ENCODE results near the gene NAPA. TPM values are rescaled to one million over a fixed set of nuclear protein-coding genes. Genes with fewer than 3 reads are reported as not detected.

Gene NAPA
- polyA plus RNA-seq, 3 donors = 77.5 to 135 (median 111) TPM

GRCh38 chr19:47508721-47509120 is 6.1 kb downstream of the NAPA start:
- Histone ChIP-seq H4K20me1 (ENCODE audit: insufficient read depth, low read length) (peaks cover 99% of the 10 kb centered on the region), H3K9ac (ENCODE audit: insufficient read depth, low read length, poor library complexity, severe bottlenecking) (no peak overlapping the region), H3K9me3 (replicated peaks in 1 of 2; ENCODE audit: control insufficient read depth in 1 of 2, insufficient read depth in 1 of 2, low read length in 2 of 2) (no peaks in the 10 kb centered on the region), H3K4me3 (replicated peaks in 1 of 3; ENCODE audit: low read depth in 2 of 3, low read length in 3 of 3) (no peak overlapping the region), H2AFZ (ENCODE audit: insufficient read depth, low read depth, low read length, poor library complexity, severe bottlenecking) (no peak overlapping the region), H3K79me2 (ENCODE audit: insufficient read depth, low read length) (peaks cover 94% of the 10 kb centered on the region), H3K27ac (ENCODE audit: low read depth in 1 of 2, low read length in 2 of 2) (peak overlapping the region in 1 of 2 donors; percentile 48), H3K27me3 (ENCODE audit: control insufficient read depth in 2 of 2, insufficient read depth in 2 of 2, low read length in 2 of 2) (no peaks in the 10 kb centered on the region), H3K4me2 (replicated peaks; ENCODE audit: extremely low read depth, low read length, poor library complexity, severe bottlenecking) (no peak overlapping the region), H3K4me1 (ENCODE audit: control insufficient read depth in 1 of 2, insufficient read depth in 2 of 2, low read length in 2 of 2) (peaks cover 18% of the 10 kb centered on the region in 2 donors), H3K36me3 (replicated peaks in 1 of 2; ENCODE audit: control insufficient read depth in 1 of 2, insufficient read depth in 2 of 2, low read length in 2 of 2) (peaks cover 22 to 69% of the 10 kb centered on the region in 2 donors)
- WGBS (ENCODE audit: insufficient coverage) = 95% methylated on average over 2 of the region's 5 CpGs
- Mint-ChIP-seq H3K4me1 (peaks cover 34% of the 10 kb centered on the region), H3K9me3 (no peaks in the 10 kb centered on the region), H3K36me3 (peaks cover 38 to 57% of the 10 kb centered on the region in 2 donors), H3K27ac (peak overlapping the region in 1 of 7 donors; percentile 71), H3K4me3 (no peak overlapping the region), H3K27me3 (ENCODE audit: low read depth in 3 of 3) (peaks cover 0 to 7% (median 0%) of the 10 kb centered on the region in 3 donors)
- intact Hi-C loops (cut with micrococcal nuclease) = no loop called here
- TF ChIP-seq CTCF (IDR thresholded peaks at IDR 0.05) = no peak
- DNase-seq = no peak

GRCh38 chr19:47507924-47508553 is 6.8 kb downstream of the NAPA start:
- Mint-ChIP-seq H3K27ac (peak overlapping the region in 1 of 7 donors; percentile 54), H3K36me3 (peaks cover 44 to 64% of the 10 kb centered on the region in 2 donors), H3K9me3 (no peaks in the 10 kb centered on the region), H3K27me3 (ENCODE audit: low read depth in 3 of 3) (peaks cover 0 to 7% (median 0%) of the 10 kb centered on the region in 3 donors), H3K4me1 (peaks cover 27% of the 10 kb centered on the region), H3K4me3 (no peak overlapping the region)
- Histone ChIP-seq H3K9ac (ENCODE audit: insufficient read depth, low read length, poor library complexity, severe bottlenecking) (no peak overlapping the region), H3K4me3 (replicated peaks in 1 of 3; ENCODE audit: low read depth in 2 of 3, low read length in 3 of 3) (no peak overlapping the region), H4K20me1 (ENCODE audit: insufficient read depth, low read length) (peaks cover 100% of the 10 kb centered on the region), H3K79me2 (ENCODE audit: insufficient read depth, low read length) (peaks cover 89% of the 10 kb centered on the region), H3K4me1 (ENCODE audit: control insufficient read depth in 1 of 2, insufficient read depth in 2 of 2, low read length in 2 of 2) (peaks cover 11 to 12% of the 10 kb centered on the region in 2 donors), H3K27me3 (ENCODE audit: control insufficient read depth in 2 of 2, insufficient read depth in 2 of 2, low read length in 2 of 2) (no peaks in the 10 kb centered on the region), H3K27ac (ENCODE audit: low read depth in 1 of 2, low read length in 2 of 2) (peak overlapping the region in 1 of 2 donors; percentile 48), H3K36me3 (replicated peaks in 1 of 2; ENCODE audit: control insufficient read depth in 1 of 2, insufficient read depth in 2 of 2, low read length in 2 of 2) (peaks cover 29 to 76% of the 10 kb centered on the region in 2 donors), H3K9me3 (replicated peaks in 1 of 2; ENCODE audit: control insufficient read depth in 1 of 2, insufficient read depth in 1 of 2, low read length in 2 of 2) (no peaks in the 10 kb centered on the region), H2AFZ (ENCODE audit: insufficient read depth, low read depth, low read length, poor library complexity, severe bottlenecking) (no peak overlapping the region), H3K4me2 (replicated peaks; ENCODE audit: extremely low read depth, low read length, poor library complexity, severe bottlenecking) (no peak overlapping the region)
- 74% methylated on average over 9 of the region's 11 CpGs for WGBS (ENCODE audit: insufficient coverage)
- no peak for TF ChIP-seq CTCF (IDR thresholded peaks at IDR 0.05)
- intact Hi-C loops (cut with micrococcal nuclease) = no loop called here
- no peak for DNase-seq

Measured in CD14-positive monocyte (primary cell).